RWPE2 (cell line): ENCODE results near the gene ZFR.
A peak's percentile ranks its signal among the peaks of the same experiment; 100 is the strongest.

Experiments
- ATAC-seq: fragments of 200-7000 bp; cut with Tn5 transposase; 3 replicates; pipeline ENCODE4 v1.9.1; 2021; ENCODE audit warnings: low read depth
- DNase-seq: peaks from one replicate; pipeline ENCODE4 v3.0.0-alpha.2; 2020; ENCODE audit warnings: low spot score
- H3K27ac ChIP-seq: fragments of 450-650 bp; 2 replicates; pipeline ENCODE4 v1.5.1; 2017; ENCODE audit warnings: mild to moderate bottlenecking; ENCODE audit not compliant: poor library complexity, severe bottlenecking
- H3K27me3 ChIP-seq: fragments of 250-450 bp; sonication (Bioruptor Pico); 2 replicates; pipeline ENCODE4 v1.5.1; 2021; ENCODE audit warnings: mild to moderate bottlenecking, moderate library complexity; ENCODE audit not compliant: insufficient read depth, poor library complexity, severe bottlenecking
- H3K36me3 ChIP-seq: fragments of 250-450 bp; sonication (Bioruptor Pico); 2 replicates; pipeline ENCODE4 v1.5.1; 2020; ENCODE audit warnings: low read depth, mild to moderate bottlenecking, moderate library complexity
- H3K4me1 ChIP-seq: fragments of 250-450 bp; sonication (Bioruptor Pico); 2 replicates; pipeline ENCODE4 v1.5.1; 2021; ENCODE audit warnings: mild to moderate bottlenecking, moderate library complexity; ENCODE audit not compliant: insufficient read depth, poor library complexity, severe bottlenecking
- H3K4me3 ChIP-seq: fragments of 250-450 bp; sonication (Bioruptor Pico); 2 replicates; pipeline ENCODE4 v1.5.1; 2021; ENCODE audit warnings: mild to moderate bottlenecking, moderate library complexity; ENCODE audit not compliant: severe bottlenecking
- H3K9me3 ChIP-seq: fragments of 250-450 bp; sonication (Bioruptor Pico); 2 replicates; pipeline ENCODE4 v1.5.1; 2021; ENCODE audit warnings: mild to moderate bottlenecking, moderate library complexity; ENCODE audit not compliant: severe bottlenecking
- CTCF ChIP-seq: fragments of 450-650 bp; IDR thresholded peaks from one replicate; pipeline ENCODE4 v1.5.1; 2017; ENCODE audit warnings: mild to moderate bottlenecking, moderate library complexity; ENCODE audit not compliant: poor library complexity, severe bottlenecking

Gene ZFR

DNA sequence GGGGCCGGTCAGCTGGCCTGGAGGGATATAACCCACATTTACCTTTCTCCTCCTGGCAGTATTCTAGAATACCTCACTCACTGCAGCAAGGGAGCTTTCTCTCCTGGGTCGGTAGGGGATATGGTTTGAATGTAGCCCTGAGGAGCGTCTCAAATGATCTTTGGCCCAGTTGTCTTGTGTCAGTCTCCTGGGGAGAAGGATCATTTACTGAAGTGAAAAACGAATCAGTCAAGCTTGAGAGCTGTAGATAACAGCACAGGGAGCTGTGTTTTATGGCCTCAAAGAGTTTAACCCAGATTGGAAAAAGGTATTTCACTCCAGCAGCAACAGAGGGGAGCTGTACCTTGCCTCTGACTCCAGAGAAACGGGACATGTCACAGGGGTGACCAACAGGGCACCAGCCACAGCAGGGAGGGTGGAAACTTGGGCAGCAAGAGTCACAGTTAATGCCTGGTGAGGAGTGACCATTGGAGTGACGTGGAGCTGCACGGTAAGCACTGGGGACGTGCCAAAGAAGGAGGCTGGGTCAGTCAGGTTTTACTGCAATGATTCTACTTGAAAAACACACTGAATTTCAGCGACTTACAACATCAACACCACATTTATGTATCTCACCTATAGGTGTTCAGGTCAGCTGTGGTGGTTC, 29.8 kb upstream of the ZFR start:
- no peaks in the 10 kb centered on the region for H3K27me3 ChIP-seq
- H3K36me3 ChIP-seq, result no peaks in the 10 kb centered on the region
- H3K4me1 ChIP-seq, result no peaks in the 10 kb centered on the region
- DNase-seq (no peak), ATAC-seq (no peak)
- no peak overlapping the region for H3K4me3 ChIP-seq
- H3K9me3 ChIP-seq, result no peaks in the 10 kb centered on the region
- no peak for TF ChIP-seq CTCF
- no peak overlapping the region for H3K27ac ChIP-seq

GRCh38 chr5:32473072-32473471, 28.5 kb upstream of the ZFR start:
- no peaks in the 10 kb centered on the region for H3K27me3 ChIP-seq
- H3K4me3 ChIP-seq, result no peak overlapping the region
- TF ChIP-seq CTCF, result no peak
- DNase-seq, result no peak
- H3K36me3 ChIP-seq, result no peaks in the 10 kb centered on the region
- H3K9me3 ChIP-seq, result no peaks in the 10 kb centered on the region
- H3K27ac ChIP-seq, result no peak overlapping the region
- no peaks in the 10 kb centered on the region for H3K4me1 ChIP-seq
- ATAC-seq, result no peak

- no peak for TF ChIP-seq CTCF
- no peak overlapping the region for H3K27ac ChIP-seq
- H3K27me3 ChIP-seq, result no peaks in the 10 kb centered on the region
- no peaks in the 10 kb centered on the region for H3K36me3 ChIP-seq
- no peak overlapping the region for H3K4me3 ChIP-seq
- DNase-seq, result no peak
- no peaks in the 10 kb centered on the region for H3K4me1 ChIP-seq
- no peak for ATAC-seq
- no peaks in the 10 kb centered on the region for H3K9me3 ChIP-seq
Measured at GRCh38 chr5:32471784-32472183, 27.2 kb upstream of the ZFR start.

DNA sequence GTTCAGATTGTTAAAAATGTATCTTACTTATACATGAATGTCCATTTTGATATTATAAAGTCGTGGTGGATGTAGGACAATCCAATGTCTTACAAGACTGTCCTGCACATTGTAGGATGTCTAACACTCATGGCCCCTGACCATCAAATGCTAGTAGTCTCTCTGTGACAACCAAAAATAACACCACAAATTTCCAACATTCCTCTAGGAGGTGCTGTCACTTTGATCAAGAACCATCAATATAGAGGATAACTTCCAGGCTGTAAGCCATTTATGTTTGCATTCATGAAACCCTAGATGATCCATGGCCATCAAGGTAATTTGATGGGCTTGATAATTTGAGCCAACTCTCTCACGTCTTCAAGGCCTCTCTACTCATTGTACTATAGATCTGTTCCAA, 20.5 kb upstream of the ZFR start:
- H3K27me3 ChIP-seq, result no peaks in the 10 kb centered on the region
- ATAC-seq, result no peak
- DNase-seq, result no peak
- H3K9me3 ChIP-seq, result no peaks in the 10 kb centered on the region
- no peak overlapping the region for H3K27ac ChIP-seq
- H3K4me3 ChIP-seq, result no peak overlapping the region
- no peaks in the 10 kb centered on the region for H3K36me3 ChIP-seq
- no peaks in the 10 kb centered on the region for H3K4me1 ChIP-seq
- no peak for TF ChIP-seq CTCF

DNA sequence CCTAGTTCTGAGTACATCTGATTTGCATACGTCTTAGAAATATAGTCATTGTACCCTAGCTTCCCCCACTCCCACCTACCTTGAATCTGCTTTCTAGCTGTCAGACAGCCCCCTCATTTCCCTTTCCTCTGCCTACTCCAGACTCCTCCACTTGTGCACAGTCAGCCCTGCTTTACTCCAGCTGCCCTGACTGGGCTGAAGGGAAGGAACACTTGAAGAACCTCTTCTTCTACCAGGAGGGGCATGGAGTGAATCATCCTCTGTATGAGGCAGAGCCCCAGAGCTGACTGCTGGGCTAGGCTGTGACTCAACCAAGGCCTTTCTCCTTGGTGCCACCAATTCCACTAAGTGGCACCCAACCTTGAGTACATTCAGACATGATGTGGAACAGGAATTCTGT, 18.1 kb upstream of the ZFR start:
- ATAC-seq (peak; percentile 92), DNase-seq (no peak)
- no peaks in the 10 kb centered on the region for H3K9me3 ChIP-seq
- no peak overlapping the region for H3K4me3 ChIP-seq
- H3K4me1 ChIP-seq, result no peaks in the 10 kb centered on the region
- no peak overlapping the region for H3K27ac ChIP-seq
- peaks cover under 1% of the 10 kb centered on the region for H3K27me3 ChIP-seq
- TF ChIP-seq CTCF, result no peak
- no peaks in the 10 kb centered on the region for H3K36me3 ChIP-seq
